GM12878 (cell line): ENCODE measurements around the gene DHCR24. TPM values are rescaled to one million over a fixed set of nuclear protein-coding genes. Genes with fewer than 3 reads are reported as not detected.

Experiments
- CEBPZ ChIP-seq: fragments of 150-350 bp; IDR thresholded peaks from 2 replicates; pipeline ENCODE4 v1.6.1; 2016; ENCODE audit warnings: low read depth, low read length
- E4F1 ChIP-seq: fragments of 450-650 bp; IDR thresholded peaks from 2 replicates; pipeline ENCODE4 v1.6.1; 2018; ENCODE audit warnings: borderline replicate concordance, mild to moderate bottlenecking; ENCODE audit not compliant: partially characterized antibody
- POLR2AphosphoS2 ChIP-seq: IDR thresholded peaks from 2 replicates; pipeline ENCODE4 v1.6.1; 2011; ENCODE audit warnings: low read depth, mild to moderate bottlenecking, low read length, improper control_type of control experiment, moderate library complexity
- polyA plus RNA-seq, 11 experiments: library from polyadenylated mRNA; depleted of rRNA in 4 of 11; unstranded in 6 of 11; stranded (reverse) in 5 of 11; fragments of >200 nt; fragmentation: Nextera tagmentation in 4 of 11; fragmentation: Illumina TruSeq in 1 of 11; extraction: Ambion mirVana in 4 of 11; extraction: Trizol in 1 of 11; gene quantifications; 1 replicate in 1 of 11; 2 replicates in 10 of 11; pipeline versions ENCODE4 v1.2.1 to v1.2.3, GENCODE V29; 2011 to 2016; ENCODE audit warnings: inconsistent platforms in 2 of 11, missing spikeins in 2 of 11, low read depth in 1 of 11
- total RNA-seq, 4 experiments: library from RNA; depleted of rRNA in 3 of 4; stranded (reverse); fragments of >200 nt in 3 of 4; fragmentation: Illumina TruSeq in 1 of 4; extraction: Trizol in 1 of 4; gene quantifications; 2 replicates each; pipeline versions ENCODE4 v1.2.1 to v1.2.3, GENCODE V29; 2013 to 2021
- TF ChIP-seq, protein P1 (sequence below): fragments of 450-650 bp; IDR thresholded peaks from 2 replicates; pipeline ENCODE4 v1.6.1; 2017; ENCODE audit warnings: mild to moderate bottlenecking, moderate library complexity

Gene DHCR24
- total and polyA plus RNA-seq, 10 of the 15 experiments (the other 5 are each of a cell fraction or from before 2014, with no cell fraction given): 23.3 to 169 (median 120) TPM

DNA sequence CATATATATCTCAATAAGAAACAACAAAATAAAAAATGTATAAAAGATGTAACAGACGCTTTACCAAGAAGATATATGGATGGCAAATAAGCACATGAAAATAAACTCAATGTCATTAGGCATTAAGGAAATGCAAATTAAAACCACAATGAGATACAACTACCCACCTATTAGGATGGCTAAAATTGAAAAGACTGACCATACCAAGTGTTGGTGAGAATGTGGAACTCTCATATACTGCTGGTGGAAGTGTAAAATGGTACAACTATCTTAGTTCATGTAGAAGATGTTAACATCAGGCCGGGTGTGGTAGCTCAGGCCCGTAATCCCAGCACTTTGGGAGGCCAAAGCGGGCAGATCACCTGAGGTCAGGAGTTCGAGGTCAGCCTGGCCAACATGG, 43.5 kb downstream of the DHCR24 start (continued):
- TF ChIP-seq, protein P1, sequence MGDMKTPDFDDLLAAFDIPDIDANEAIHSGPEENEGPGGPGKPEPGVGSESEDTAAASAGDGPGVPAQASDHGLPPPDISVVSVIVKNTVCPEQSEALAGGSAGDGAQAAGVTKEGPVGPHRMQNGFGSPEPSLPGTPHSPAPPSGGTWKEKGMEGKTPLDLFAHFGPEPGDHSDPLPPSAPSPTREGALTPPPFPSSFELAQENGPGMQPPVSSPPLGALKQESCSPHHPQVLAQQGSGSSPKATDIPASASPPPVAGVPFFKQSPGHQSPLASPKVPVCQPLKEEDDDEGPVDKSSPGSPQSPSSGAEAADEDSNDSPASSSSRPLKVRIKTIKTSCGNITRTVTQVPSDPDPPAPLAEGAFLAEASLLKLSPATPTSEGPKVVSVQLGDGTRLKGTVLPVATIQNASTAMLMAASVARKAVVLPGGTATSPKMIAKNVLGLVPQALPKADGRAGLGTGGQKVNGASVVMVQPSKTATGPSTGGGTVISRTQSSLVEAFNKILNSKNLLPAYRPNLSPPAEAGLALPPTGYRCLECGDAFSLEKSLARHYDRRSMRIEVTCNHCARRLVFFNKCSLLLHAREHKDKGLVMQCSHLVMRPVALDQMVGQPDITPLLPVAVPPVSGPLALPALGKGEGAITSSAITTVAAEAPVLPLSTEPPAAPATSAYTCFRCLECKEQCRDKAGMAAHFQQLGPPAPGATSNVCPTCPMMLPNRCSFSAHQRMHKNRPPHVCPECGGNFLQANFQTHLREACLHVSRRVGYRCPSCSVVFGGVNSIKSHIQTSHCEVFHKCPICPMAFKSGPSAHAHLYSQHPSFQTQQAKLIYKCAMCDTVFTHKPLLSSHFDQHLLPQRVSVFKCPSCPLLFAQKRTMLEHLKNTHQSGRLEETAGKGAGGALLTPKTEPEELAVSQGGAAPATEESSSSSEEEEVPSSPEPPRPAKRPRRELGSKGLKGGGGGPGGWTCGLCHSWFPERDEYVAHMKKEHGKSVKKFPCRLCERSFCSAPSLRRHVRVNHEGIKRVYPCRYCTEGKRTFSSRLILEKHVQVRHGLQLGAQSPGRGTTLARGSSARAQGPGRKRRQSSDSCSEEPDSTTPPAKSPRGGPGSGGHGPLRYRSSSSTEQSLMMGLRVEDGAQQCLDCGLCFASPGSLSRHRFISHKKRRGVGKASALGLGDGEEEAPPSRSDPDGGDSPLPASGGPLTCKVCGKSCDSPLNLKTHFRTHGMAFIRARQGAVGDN: no peak
- no peak for TF ChIP-seq CEBPZ
- no peak for TF ChIP-seq E4F1
- no peak for TF ChIP-seq POLR2AphosphoS2
